Epithelial cell of esophagus (primary cell): ENCODE results near the gene FNDC3B.

ENCODE experiments used
- DNase-seq: peaks from one replicate; pipeline ENCODE4 v3.0.0; 2010; ENCODE audit warnings: low read depth
- H3K4me3 ChIP-seq: 2 replicates; pipeline ENCODE4 v1.5.1; 2011; ENCODE audit warnings: mild to moderate bottlenecking, low read length, control low read depth
- CTCF ChIP-seq: IDR thresholded peaks from 2 replicates; pipeline ENCODE4 v1.5.1; 2011; ENCODE audit warnings: low read depth, mild to moderate bottlenecking, low read length, control low read depth, inconsistent platforms; ENCODE audit not compliant: insufficient read depth; ENCODE audit errors: missing control alignments

FNDC3B gene

DNA sequence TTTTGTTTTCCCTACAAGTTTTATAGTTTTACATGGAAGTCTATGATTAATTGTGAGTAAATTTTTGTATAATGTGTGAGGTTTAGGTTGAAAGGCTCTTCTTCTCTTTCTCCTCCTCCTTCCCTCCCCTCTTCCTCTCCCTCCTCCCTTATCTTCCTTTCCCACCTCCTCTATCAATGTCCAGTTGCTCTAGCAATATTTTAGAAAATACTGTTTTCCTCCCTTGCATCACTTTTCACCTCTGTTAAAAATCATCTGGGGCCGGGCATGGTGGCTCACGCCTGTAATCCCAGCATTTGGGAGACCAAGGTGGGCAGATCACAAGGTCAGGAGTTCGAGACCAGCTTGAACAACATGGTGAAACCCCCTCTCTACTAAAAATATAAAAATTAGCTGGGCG is 119.4 kb downstream of the FNDC3B start:
- TF ChIP-seq CTCF, result no peak
- no peak for DNase-seq
- H3K4me3 ChIP-seq, result no peak overlapping the region

- no peak for TF ChIP-seq CTCF
- no peak overlapping the region for H3K4me3 ChIP-seq
- no peak for DNase-seq
These were observed 120.0 kb downstream of the FNDC3B start for GRCh38 chr3:172159376-172159775.

DNA sequence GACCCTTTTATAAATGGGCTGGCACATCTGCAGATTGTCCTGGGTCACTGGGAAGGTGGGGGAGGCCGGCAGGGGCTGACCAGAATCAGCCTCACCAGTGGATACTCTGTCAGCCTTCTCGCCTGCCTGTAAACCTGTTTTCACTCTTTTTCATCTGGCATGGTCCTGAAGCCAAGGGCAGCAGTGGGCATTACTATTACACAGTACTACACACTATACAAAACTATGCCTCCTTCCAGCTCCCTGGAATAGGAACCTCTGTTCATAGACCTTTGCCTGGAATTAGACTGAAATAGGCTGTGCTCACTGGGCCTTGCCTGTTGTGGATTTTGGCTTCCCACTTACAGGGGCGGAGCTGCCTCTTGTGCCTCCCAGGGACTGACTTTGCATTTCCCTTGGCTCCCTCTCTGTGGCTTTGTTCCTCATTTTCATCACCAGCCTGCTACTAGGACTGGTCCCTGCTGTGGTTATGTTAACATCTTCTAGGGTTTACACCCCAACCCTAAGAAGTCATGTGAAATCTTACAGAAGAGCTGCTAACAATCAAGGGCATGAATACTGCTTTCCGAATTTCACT is 120.7 kb downstream of the FNDC3B start:
- no peak for TF ChIP-seq CTCF
- DNase-seq, result no peak
- no peak overlapping the region for H3K4me3 ChIP-seq

DNA sequence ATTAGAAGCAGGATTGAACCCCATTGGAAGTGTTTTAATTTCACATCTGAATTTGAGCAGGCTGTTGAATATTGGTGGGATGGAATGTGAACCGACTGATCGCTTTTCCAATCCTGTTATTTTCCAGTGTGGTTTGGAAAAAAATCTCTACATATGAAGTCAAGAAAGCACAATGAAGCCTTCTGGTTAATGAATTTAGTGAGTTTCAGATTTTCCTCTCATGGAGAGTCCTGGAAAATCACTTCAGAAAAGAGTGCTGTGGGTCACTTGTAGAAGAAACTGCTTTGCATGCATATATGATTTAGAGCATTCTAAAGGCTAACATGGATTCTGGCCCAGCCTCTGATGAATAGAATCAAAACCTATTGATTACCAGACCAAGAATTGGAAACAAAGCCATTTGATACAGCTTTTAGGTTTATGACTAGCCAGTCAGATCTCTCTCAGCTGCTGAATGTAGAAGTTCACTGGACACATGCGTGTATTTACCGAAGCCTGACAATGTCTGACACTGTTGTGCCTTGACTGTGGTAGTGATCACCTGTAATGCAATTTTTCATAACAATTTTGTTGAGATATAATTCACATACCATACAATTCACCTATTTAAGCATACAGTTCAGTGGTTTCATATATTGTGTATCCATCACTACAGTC is 121.9 kb downstream of the FNDC3B start:
- no peak for TF ChIP-seq CTCF
- no peak overlapping the region for H3K4me3 ChIP-seq
- DNase-seq, result no peak

- TF ChIP-seq CTCF, result no peak
- H3K4me3 ChIP-seq, result no peak overlapping the region
- DNase-seq, result no peak
These were observed 122.6 kb downstream of the FNDC3B start for GRCh38 chr3:172161959-172162358.

- H3K4me3 ChIP-seq, result no peak overlapping the region
- DNase-seq, result no peak
- TF ChIP-seq CTCF, result no peak
These were observed 123.9 kb downstream of the FNDC3B start for GRCh38 chr3:172163320-172163719.
